Measurements from ENCODE around the gene KIAA0513. TPM values are rescaled to one million over a fixed set of nuclear protein-coding genes. Genes with fewer than 3 reads are reported as not detected.
A peak's percentile ranks its signal among the peaks of the same experiment; 100 is the strongest.

The KIAA0513 gene
- total RNA-seq, 1 experiment from 2014 or later, result 7.8 TPM

DNA sequence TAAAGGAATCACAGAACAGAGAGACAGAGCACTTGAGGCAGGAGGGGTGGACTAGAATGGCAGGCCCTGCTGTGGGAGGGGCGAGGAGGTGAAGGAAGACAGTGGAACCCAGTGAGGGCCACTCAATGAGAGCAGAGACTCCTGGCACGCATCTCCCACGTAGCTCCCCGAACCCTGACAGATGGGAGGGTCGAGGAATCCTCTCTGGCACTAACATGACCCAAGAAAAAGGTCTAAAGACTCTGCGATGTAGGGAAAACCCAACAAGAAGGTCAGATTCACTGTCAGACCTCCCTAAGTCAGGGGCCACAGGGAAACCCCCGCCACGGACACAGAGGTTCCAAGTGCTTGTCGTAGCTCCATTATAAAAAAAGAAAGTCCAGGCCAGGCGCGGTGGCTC is 31.2 kb upstream of the KIAA0513 start:
- peak overlapping the region; percentile 9; the same call in 1 of the 2 replicates for H3K27ac Mint-ChIP-seq
- DNase-seq (ENCODE audit: low spot score) (no peak), ATAC-seq (no peak)
- H3K4me1 Mint-ChIP-seq, result peaks cover 7% of the 10 kb centered on the region; the same call in 1 of the 2 replicates
- ChIA-PET POLR2A (no interaction called here), CTCF (interaction anchor here (1.4 kb wide), 1 partner anchor 90 kb away, joined by 7 read pairs; no protein-coding TSS in a partner anchor)
- no peaks in the 10 kb centered on the region for H3K27me3 Mint-ChIP-seq (ENCODE audit: low read depth)
- no peak overlapping the region for H3K4me3 Mint-ChIP-seq
- no peaks in the 10 kb centered on the region for H3K9me3 Mint-ChIP-seq
- peaks cover 32% of the 10 kb centered on the region for H3K36me3 Mint-ChIP-seq
- TF ChIP-seq GRHL2 (CRISPR knock-in tag; IDR thresholded peaks at IDR 0.05; ENCODE audit: insufficient replicate concordance, severe bottlenecking) (no peak), ZNF232 (CRISPR knock-in tag; IDR thresholded peaks at IDR 0.05) (no peak), GTF2I (CRISPR knock-in tag; conservative IDR thresholded peaks at IDR 0.05) (no peak), ZNF219 (CRISPR knock-in tag; IDR thresholded peaks at IDR 0.05; ENCODE audit: borderline replicate concordance) (no peak), NR1H2 (CRISPR knock-in tag; IDR thresholded peaks at IDR 0.05) (no peak)

DNA sequence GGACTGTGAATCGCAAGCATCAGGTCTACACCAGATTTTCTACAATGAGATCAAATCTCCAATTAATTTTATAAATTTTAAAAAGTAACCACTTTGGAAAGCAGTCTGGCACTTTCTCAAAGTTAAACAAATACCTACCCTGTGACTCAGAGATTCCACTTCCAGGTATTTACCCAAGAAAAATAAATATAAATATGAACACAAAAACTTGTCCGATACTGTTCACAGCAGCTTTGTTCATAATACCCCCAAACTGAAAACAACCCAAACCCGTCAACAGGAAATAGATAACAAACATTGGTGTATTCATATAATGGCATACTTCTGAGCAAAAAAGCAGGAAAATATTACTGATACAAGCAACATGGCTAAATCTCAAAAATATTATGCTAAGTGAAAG is 28.4 kb upstream of the KIAA0513 start:
- no peak for TF ChIP-seq NFE2L1 (CRISPR knock-in tag; IDR thresholded peaks at IDR 0.05)
- TF ChIP-seq EMX1 (CRISPR knock-in tag; IDR thresholded peaks at IDR 0.05), result no peak
- no peak for TF ChIP-seq MXD4 (CRISPR knock-in tag; IDR thresholded peaks at IDR 0.05; ENCODE audit: borderline replicate concordance)
- TF ChIP-seq SP1 (CRISPR knock-in tag; conservative IDR thresholded peaks at IDR 0.05), result no peak
- no peak for TF ChIP-seq GABPB1 (CRISPR knock-in tag; IDR thresholded peaks at IDR 0.05)
- TF ChIP-seq ZNF317 (CRISPR knock-in tag; IDR thresholded peaks at IDR 0.05; ENCODE audit: borderline replicate concordance, low read depth), result no peak
- TF ChIP-seq CREM (CRISPR knock-in tag; IDR thresholded peaks at IDR 0.05), result no peak
- TF ChIP-seq, protein P1, sequence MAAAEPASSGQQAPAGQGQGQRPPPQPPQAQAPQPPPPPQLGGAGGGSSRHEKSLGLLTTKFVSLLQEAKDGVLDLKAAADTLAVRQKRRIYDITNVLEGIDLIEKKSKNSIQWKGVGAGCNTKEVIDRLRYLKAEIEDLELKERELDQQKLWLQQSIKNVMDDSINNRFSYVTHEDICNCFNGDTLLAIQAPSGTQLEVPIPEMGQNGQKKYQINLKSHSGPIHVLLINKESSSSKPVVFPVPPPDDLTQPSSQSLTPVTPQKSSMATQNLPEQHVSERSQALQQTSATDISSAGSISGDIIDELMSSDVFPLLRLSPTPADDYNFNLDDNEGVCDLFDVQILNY (CRISPR knock-in tag; IDR thresholded peaks at IDR 0.05), result no peak
- TF ChIP-seq, protein P2, sequence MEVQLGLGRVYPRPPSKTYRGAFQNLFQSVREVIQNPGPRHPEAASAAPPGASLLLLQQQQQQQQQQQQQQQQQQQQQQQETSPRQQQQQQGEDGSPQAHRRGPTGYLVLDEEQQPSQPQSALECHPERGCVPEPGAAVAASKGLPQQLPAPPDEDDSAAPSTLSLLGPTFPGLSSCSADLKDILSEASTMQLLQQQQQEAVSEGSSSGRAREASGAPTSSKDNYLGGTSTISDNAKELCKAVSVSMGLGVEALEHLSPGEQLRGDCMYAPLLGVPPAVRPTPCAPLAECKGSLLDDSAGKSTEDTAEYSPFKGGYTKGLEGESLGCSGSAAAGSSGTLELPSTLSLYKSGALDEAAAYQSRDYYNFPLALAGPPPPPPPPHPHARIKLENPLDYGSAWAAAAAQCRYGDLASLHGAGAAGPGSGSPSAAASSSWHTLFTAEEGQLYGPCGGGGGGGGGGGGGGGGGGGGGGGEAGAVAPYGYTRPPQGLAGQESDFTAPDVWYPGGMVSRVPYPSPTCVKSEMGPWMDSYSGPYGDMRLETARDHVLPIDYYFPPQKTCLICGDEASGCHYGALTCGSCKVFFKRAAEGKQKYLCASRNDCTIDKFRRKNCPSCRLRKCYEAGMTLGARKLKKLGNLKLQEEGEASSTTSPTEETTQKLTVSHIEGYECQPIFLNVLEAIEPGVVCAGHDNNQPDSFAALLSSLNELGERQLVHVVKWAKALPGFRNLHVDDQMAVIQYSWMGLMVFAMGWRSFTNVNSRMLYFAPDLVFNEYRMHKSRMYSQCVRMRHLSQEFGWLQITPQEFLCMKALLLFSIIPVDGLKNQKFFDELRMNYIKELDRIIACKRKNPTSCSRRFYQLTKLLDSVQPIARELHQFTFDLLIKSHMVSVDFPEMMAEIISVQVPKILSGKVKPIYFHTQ (CRISPR knock-in tag; IDR thresholded peaks at IDR 0.05), result no peak
- TF ChIP-seq, protein P3, sequence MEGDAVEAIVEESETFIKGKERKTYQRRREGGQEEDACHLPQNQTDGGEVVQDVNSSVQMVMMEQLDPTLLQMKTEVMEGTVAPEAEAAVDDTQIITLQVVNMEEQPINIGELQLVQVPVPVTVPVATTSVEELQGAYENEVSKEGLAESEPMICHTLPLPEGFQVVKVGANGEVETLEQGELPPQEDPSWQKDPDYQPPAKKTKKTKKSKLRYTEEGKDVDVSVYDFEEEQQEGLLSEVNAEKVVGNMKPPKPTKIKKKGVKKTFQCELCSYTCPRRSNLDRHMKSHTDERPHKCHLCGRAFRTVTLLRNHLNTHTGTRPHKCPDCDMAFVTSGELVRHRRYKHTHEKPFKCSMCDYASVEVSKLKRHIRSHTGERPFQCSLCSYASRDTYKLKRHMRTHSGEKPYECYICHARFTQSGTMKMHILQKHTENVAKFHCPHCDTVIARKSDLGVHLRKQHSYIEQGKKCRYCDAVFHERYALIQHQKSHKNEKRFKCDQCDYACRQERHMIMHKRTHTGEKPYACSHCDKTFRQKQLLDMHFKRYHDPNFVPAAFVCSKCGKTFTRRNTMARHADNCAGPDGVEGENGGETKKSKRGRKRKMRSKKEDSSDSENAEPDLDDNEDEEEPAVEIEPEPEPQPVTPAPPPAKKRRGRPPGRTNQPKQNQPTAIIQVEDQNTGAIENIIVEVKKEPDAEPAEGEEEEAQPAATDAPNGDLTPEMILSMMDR (IDR thresholded peaks at IDR 0.05), result no peak
- TF ChIP-seq FOXP1 (CRISPR knock-in tag; IDR thresholded peaks at IDR 0.05; ENCODE audit: borderline replicate concordance), result no peak
- TF ChIP-seq NR3C1 (CRISPR knock-in tag; conservative IDR thresholded peaks at IDR 0.05; ENCODE audit: low read depth), result no peak
- TF ChIP-seq, protein P4, sequence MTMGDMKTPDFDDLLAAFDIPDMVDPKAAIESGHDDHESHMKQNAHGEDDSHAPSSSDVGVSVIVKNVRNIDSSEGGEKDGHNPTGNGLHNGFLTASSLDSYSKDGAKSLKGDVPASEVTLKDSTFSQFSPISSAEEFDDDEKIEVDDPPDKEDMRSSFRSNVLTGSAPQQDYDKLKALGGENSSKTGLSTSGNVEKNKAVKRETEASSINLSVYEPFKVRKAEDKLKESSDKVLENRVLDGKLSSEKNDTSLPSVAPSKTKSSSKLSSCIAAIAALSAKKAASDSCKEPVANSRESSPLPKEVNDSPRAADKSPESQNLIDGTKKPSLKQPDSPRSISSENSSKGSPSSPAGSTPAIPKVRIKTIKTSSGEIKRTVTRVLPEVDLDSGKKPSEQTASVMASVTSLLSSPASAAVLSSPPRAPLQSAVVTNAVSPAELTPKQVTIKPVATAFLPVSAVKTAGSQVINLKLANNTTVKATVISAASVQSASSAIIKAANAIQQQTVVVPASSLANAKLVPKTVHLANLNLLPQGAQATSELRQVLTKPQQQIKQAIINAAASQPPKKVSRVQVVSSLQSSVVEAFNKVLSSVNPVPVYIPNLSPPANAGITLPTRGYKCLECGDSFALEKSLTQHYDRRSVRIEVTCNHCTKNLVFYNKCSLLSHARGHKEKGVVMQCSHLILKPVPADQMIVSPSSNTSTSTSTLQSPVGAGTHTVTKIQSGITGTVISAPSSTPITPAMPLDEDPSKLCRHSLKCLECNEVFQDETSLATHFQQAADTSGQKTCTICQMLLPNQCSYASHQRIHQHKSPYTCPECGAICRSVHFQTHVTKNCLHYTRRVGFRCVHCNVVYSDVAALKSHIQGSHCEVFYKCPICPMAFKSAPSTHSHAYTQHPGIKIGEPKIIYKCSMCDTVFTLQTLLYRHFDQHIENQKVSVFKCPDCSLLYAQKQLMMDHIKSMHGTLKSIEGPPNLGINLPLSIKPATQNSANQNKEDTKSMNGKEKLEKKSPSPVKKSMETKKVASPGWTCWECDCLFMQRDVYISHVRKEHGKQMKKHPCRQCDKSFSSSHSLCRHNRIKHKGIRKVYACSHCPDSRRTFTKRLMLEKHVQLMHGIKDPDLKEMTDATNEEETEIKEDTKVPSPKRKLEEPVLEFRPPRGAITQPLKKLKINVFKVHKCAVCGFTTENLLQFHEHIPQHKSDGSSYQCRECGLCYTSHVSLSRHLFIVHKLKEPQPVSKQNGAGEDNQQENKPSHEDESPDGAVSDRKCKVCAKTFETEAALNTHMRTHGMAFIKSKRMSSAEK (CRISPR knock-in tag; IDR thresholded peaks at IDR 0.05; ENCODE audit: borderline replicate concordance), result no peak
- no peak for TF ChIP-seq CBFB (CRISPR knock-in tag; IDR thresholded peaks at IDR 0.05; ENCODE audit: low read depth)
- TF ChIP-seq, protein P5, sequence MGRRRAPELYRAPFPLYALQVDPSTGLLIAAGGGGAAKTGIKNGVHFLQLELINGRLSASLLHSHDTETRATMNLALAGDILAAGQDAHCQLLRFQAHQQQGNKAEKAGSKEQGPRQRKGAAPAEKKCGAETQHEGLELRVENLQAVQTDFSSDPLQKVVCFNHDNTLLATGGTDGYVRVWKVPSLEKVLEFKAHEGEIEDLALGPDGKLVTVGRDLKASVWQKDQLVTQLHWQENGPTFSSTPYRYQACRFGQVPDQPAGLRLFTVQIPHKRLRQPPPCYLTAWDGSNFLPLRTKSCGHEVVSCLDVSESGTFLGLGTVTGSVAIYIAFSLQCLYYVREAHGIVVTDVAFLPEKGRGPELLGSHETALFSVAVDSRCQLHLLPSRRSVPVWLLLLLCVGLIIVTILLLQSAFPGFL (CRISPR knock-in tag; IDR thresholded peaks at IDR 0.05; ENCODE audit: borderline replicate concordance), result no peak
- no peak for TF ChIP-seq ETV6 (CRISPR knock-in tag; IDR thresholded peaks at IDR 0.05)
- TF ChIP-seq RORB (CRISPR knock-in tag; IDR thresholded peaks at IDR 0.05), result no peak
- TF ChIP-seq, protein P6, sequence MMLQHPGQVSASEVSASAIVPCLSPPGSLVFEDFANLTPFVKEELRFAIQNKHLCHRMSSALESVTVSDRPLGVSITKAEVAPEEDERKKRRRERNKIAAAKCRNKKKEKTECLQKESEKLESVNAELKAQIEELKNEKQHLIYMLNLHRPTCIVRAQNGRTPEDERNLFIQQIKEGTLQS (CRISPR knock-in tag; conservative IDR thresholded peaks at IDR 0.05), result no peak
- ATAC-seq (no peak), DNase-seq (ENCODE audit: low spot score) (no peak)
- Mint-ChIP-seq H3K27me3 (ENCODE audit: low read depth) (no peaks in the 10 kb centered on the region), H3K4me1 (peaks cover 28% of the 10 kb centered on the region), H3K4me3 (no peak overlapping the region), H3K9me3 (no peaks in the 10 kb centered on the region), H3K27ac (no peak overlapping the region), H3K36me3 (peaks cover 21% of the 10 kb centered on the region)
- POLR2A ChIA-PET, result no interaction called here
- CTCF ChIA-PET, result interaction anchor here (1.4 kb wide), 1 partner anchor 116 kb away, joined by 4 read pairs; no protein-coding TSS in a partner anchor

Data from WTC11 (cell line).